T-helper 2 cell treated with Interferon-gamma antibody and Interleukin-4, amounts not matched to agents 100 ng/mL and 5 ng/mL, for 36 hours (primary cell): ENCODE measurements around the gene IGFL3. TPM values are rescaled to one million over a fixed set of nuclear protein-coding genes. Genes with fewer than 3 reads are reported as not detected.
"Not testable (repeated sequence)": the region's sequence is repeated elsewhere in the genome, so short reads cannot be mapped to it uniquely, and the experiment has no call there.

Experiments
- intact Hi-C: fragments of 100-400 bp; cut with micrococcal nuclease; formaldehyde crosslinking; loops from one replicate; pipeline ENCODE4 v1.15.1; 2023
- total RNA-seq: library from RNA; stranded (reverse); gene quantifications from 2 replicates; pipeline ENCODE4 v1.2.3, GENCODE V29; 2022

The IGFL3 gene
- total RNA-seq, 1 donor from 2014 or later, result not detected

- intact Hi-C loops, result no loop called here
Observed at GRCh38 chr19:46125447-46125846, 959 bp upstream of the IGFL3 start.

- intact Hi-C loops, result no loop called here
Observed at GRCh38 chr19:46118136-46118535, 6.4 kb downstream of the IGFL3 start.

- intact Hi-C loops, result no loop called here
Observed at GRCh38 chr19:46116121-46116520, 8.4 kb downstream of the IGFL3 start.

DNA sequence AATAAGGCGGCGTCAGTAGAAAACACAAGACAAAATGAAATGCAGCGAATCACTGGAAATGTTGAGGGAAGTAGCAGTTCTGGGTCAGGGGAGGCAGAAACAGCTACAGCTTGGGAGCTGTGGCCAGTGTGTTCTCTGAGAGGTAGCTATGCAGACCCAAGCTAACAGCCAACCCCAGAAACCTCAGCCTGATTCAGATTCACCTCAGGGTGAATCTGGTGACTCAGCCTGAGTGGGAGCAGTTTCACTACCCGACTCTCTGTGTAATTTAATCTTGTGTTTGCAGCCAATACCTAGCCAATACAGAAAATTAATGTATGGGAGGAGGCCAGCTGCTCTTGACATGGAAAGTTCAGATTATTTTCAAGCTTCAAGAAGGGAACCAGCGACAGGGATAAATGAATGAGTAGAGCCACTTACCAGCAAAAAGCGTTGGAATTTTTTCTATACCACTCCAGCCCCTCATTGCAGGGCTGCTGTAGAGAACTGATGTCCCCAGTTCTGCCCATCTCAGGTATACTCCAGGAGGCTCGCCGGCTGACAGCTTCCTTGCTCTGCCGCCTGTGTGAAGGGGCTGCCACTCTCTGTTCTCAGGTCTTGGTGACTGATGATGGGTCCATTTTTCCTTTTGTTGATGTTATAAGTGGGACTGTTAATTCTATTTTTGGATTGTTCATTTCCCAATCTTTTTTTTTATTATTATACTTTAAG lies 8.9 kb downstream of the IGFL3 start:
- intact Hi-C loops, result no loop called here

GRCh38 chr19:46113726-46114125 lies 10.8 kb downstream of the IGFL3 start:
- intact Hi-C loops, result no loop called here

DNA sequence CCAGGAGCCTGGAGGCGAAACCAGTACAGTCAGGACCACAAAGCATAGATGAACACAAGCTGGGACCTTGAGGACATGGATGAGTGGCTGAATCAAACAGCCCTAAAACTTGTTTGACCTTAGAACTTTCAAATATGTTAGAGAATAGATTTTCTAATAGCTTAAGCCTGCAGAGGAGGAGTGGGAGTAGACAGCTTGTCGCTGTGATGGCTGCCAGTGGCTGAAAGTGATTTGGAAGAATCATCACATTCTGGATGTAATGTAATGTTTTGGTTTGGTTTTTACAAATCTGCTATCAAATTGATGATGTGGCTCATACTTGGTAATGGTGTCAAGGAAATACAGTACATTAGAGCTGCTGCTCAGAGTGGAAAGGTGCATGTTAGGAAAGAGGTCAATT lies 12.0 kb downstream of the IGFL3 start:
- intact Hi-C loops, result no loop called here

- intact Hi-C loops, result no loop called here
Observed at GRCh38 chr19:46111376-46111775, 13.1 kb downstream of the IGFL3 start.

DNA sequence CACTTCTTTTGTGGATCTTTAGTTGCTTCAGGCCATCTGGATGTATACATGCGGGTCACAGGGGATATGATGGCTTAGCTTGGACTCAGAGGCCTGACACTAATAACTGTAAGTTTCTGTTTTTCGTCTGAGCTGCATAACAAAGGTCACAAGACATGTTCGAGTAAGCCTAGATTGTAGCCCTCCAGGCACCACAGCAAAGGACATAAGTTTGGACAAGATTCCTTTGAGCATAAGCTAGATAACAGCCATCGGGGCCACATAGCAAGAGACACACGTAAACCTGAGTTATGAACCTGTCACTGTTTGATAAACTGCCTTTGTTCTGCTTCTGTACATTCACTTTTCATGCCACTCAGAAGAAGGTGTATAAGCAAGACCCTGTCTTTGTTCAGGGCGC lies 14.6 kb downstream of the IGFL3 start:
- intact Hi-C loops, result no loop called here

DNA sequence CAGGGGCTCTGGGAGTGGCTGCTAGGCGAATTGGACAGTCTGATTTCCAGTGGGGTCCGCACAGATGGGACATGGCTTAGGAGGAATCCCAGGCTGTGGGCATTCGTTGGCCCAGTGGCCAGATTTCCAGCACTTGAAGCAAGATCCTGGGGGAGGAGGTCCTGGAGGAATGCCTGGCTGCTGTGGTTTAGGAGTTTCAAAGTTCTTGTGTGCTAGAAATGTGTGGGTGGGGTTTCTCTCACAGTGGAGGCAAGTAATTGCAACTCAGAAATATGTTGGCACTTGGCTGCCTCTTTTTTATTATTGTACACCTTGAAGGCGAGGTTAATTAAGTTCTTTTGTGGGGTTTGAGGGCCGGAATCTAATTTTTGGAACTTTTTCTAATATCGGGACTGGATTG lies 17.1 kb downstream of the IGFL3 start:
- intact Hi-C loops, result no loop called here

- intact Hi-C loops, result not testable (repeated sequence)
Observed at GRCh38 chr19:46102333-46102732, 22.2 kb downstream of the IGFL3 start.

DNA sequence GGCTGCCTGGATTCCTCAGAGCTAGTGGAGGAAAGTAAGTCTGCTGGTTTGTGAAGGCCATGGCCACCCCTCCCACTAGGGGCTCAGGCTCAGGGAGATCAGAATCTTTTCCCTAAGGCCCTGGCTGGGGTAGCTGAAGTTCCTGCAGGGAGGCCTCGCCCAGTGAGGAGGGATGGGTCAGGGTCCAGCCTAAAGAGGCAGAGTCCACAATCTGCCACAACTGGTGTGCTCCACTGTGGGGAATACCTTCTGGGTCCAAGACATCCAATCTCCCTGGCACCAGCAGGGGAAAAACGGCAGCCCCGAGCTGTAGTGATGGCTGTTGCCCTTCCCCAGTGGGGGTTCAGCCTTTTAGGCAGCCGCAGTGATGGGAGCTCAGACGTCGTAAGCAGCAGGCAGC lies 23.2 kb downstream of the IGFL3 start:
- intact Hi-C loops, result no loop called here

GRCh38 chr19:46100344-46100743 lies 24.1 kb downstream of the IGFL3 start:
- intact Hi-C loops, result no loop called here

DNA sequence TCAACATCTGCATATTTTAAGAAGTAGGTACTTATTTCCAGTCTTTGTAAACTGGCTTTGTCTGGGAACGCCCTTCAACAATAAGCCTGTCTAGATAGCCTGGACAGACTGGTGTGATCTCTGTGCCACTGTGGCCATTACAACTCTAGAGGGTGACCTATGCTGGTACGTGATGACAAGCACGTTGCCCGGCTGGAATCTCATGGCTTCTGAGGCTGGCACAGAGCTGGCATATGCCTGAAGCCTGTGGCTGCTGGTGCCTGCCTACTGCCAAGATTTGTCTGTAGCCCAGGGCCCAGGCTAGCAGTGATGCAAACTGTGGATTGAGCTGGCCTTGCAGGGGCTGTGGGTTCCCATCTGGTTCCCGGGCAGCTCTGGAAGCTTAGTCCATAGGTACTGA lies 34.0 kb downstream of the IGFL3 start:
- intact Hi-C loops, result no loop called here

DNA sequence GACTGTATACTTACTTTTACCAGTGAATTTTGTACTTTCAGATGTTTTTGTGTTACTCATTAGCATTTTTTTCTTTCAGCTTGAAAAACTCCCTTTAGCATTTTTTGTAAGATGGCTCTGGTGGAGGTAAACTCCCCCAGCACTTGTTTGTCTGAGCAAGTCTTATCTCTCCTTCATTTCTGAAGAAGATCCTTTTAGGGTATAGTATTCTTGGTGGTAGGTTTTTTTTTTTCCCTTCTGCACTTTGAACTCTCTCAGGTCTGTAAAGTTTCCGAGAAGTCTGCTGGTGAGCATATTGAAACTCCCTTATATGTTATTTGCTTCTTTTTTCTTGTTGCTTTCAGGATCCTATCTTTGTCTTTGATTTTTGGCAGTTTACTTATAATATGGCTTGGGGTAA lies 35.1 kb downstream of the IGFL3 start:
- intact Hi-C loops, result no loop called here

DNA sequence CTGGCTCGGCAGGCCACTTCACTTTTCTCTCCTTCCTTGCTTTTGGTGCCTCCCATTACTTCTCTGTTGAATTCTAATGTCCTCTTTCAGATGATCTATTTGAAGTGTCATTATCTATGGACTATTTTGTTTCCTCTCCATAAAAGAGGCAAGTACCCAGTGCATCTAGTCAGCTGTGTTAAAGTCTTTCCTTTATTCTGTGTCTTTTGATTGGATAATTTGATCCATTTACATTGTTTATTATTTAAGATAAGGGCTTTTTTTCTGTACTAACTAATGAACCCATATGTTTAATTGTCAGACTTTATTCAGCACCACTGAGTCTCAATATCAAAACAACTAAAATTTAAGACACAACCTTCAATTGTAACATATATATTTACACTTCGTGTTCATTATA lies 36.4 kb downstream of the IGFL3 start:
- intact Hi-C loops, result no loop called here

DNA sequence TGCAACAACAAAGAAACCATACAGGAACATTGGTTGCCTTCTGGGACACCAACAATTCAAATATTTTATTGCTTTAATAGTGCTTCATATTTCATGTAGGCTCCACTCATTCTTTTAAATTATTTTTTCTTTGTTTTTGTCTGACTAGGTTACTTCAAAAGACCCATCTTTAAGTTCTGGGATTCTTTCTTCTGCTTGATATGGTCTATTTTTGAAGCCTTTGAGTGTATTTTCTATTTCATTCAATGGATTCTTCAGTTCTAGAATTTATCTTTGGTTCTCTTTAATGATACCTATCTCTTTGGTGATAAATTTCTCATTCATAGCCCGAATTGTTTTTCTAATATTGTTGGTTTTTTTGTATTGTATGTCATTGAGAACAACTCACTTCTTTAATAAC lies 38.6 kb downstream of the IGFL3 start:
- intact Hi-C loops, result no loop called here

DNA sequence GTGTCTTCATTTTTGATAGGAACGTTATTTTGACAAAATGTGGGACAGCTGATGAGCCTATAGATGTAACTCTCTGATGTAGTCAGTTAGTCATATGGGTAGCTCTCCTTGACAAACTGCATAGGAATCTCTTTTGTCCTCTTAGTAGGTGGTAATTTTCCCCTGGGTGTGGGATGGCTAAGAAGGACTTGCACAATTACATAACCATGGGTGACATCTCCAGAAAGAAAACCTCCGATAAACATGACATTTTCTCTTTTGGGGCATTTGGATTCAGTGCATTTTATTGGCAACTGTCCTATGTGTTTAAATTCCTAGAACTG lies 41.8 kb downstream of the IGFL3 start:
- intact Hi-C loops, result loop anchor here (1.0 to 5.0 kb wide), 3 partner anchors 107 to 405 kb away; no protein-coding TSS in a partner anchor

GRCh38 chr19:46081928-46082727 lies 42.4 kb downstream of the IGFL3 start:
- intact Hi-C loops, result loop anchor here (1.0 to 5.0 kb wide), 3 partner anchors 107 to 405 kb away; no protein-coding TSS in a partner anchor

GRCh38 chr19:46080561-46080960 lies 43.9 kb downstream of the IGFL3 start:
- intact Hi-C loops, result loop anchor here (5.0 kb wide), 1 partner anchor 407 kb away; no protein-coding TSS in a partner anchor

DNA sequence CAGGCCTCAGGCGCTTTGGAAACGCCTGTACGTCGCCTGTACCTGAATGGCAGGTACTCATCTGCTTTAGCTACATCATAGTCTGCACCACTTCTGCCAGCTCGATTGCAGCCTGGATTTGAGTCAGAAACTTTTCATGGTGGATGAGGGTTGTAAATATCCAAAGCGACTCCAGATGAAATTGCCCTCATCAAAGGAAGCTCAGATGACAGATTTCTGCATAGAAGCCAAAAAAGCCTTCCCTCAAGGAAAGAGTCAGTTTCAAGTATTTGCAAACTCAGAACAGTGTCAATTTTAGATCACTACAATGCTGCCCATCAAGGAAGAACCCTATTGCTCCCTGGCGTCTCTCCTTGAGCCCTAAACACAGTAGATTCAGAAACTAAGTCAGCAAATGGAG lies 44.9 kb downstream of the IGFL3 start:
- intact Hi-C loops, result no loop called here

GRCh38 chr19:46078573-46079332 lies 45.7 kb downstream of the IGFL3 start:
- intact Hi-C loops, result loop anchor here (1.0 kb wide), 1 partner anchor 187 kb away; no protein-coding TSS in a partner anchor

GRCh38 chr19:46077815-46078167 lies 46.7 kb downstream of the IGFL3 start:
- intact Hi-C loops, result loop anchor here (1.0 kb wide), 1 partner anchor 188 kb away; no protein-coding TSS in a partner anchor
